ENCODE measurements around the gene TMA7.

Gene TMA7
- long read RNA-seq, transcript TMA7-202 (3 exons, 619 nt) = minor isoform, 8 of 52 reads
- long read RNA-seq, transcript TMA7-201 (4 exons, 561 nt) = major isoform, 40 of 52 reads
- long read RNA-seq, partial matches to known transcripts = 1 of 52 reads
- long read RNA-seq, other reads (novel, unspliced or antisense) = 3 of 52 reads

DNA sequence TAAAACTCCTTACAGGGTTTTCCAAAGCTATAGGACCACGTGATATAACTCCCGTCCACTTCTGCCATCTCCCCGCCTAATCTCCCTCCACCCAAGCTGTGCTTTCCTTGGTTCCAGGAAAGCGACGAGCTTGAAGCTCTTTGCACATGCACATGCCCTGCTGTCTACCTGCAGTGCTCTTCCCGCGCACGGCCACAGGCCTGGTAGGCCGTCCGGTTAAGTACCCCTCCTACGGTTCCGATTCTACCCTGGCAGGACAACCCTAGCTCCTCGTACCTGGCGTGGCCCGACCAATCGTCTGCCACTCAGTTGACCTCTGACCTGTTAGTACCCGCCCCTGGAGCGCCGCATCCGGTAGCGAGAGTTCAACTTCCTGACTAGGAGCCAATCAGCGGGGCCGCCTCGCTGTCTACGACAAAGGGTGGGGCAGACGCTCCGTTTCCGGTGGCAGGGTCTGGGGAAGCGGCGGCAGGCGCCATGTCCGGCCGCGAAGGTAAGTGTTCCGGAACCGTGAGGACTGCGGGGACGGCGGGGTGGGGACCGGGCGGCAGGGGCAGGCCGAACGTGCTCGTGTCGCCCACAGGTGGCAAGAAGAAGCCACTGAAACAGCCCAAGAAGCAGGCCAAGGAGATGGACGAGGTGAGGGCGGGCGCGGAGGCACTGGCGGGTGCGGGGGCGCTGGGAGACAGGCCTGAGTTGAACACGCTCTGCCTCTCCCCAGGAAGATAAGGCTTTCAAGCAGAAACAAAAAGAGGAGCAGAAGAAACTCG, at the start of gene TMA7, which contains the start of gene CCDC51:
Gene TMA7, plus strand, starts transcription at position 438 of the 770 bp plus-strand sequence. Its CDS starts 40 bp downstream, at position 478.
Gene CCDC51, minus strand, starts transcription at position 300 of the 770 bp plus-strand sequence. CDS start 4,991 bp downstream, outside the sequence.
- peak within 1 kb of the TSS; percentile 88 for H3K4me3 ChIP-seq (replicated peaks; ENCODE audit: insufficient read depth, low read length)
- H3K27ac ChIP-seq (replicated peaks) = peak within 1 kb of the TSS; percentile 92
- H3K27me3 ChIP-seq (ENCODE audit: insufficient read depth, poor library complexity, severe bottlenecking) = no peaks in the 10 kb centered on the region
- TF ChIP-seq REST (IDR thresholded peaks at IDR 0.05; ENCODE audit: insufficient replicate concordance, low read depth) (no peak), POLR2AphosphoS5 (IDR thresholded peaks at IDR 0.05; ENCODE audit: low read depth) (peak; percentile 91), GABPA (IDR thresholded peaks at IDR 0.05; ENCODE audit: low read depth) (peak; percentile 94)
- DNase-seq (ENCODE audit: low read depth in 1 of 2, low spot score in 1 of 2) = peak; percentile 99

DNA sequence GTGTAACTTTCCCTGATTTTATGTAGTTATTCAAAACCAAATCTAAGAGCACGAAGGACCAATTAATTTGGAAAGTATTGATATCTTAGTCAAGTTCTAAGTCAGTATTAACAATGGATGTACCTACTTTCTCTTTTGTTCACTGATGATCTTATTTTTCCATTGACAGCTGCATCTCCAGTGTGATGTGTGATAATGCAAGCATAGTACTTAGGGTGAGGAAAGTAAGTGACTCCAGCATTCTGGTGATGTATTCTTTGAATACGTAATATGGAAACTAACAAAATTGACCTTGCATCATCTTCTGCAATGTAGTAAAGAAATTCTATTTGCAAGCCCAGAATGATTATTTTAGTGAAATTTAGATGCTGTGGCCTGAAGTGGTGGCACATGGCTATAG, 45.7 kb upstream of the TMA7 start:
- no peak overlapping the region for H3K4me3 ChIP-seq (replicated peaks; ENCODE audit: insufficient read depth, low read length)
- TF ChIP-seq POLR2AphosphoS5 (IDR thresholded peaks at IDR 0.05; ENCODE audit: low read depth) (no peak), SPI1 (IDR thresholded peaks at IDR 0.05; ENCODE audit: borderline replicate concordance, low read depth) (no peak), GABPA (IDR thresholded peaks at IDR 0.05; ENCODE audit: low read depth) (no peak), REST (IDR thresholded peaks at IDR 0.05; ENCODE audit: insufficient replicate concordance, low read depth) (no peak)
- TF ChIP-seq, protein P1, sequence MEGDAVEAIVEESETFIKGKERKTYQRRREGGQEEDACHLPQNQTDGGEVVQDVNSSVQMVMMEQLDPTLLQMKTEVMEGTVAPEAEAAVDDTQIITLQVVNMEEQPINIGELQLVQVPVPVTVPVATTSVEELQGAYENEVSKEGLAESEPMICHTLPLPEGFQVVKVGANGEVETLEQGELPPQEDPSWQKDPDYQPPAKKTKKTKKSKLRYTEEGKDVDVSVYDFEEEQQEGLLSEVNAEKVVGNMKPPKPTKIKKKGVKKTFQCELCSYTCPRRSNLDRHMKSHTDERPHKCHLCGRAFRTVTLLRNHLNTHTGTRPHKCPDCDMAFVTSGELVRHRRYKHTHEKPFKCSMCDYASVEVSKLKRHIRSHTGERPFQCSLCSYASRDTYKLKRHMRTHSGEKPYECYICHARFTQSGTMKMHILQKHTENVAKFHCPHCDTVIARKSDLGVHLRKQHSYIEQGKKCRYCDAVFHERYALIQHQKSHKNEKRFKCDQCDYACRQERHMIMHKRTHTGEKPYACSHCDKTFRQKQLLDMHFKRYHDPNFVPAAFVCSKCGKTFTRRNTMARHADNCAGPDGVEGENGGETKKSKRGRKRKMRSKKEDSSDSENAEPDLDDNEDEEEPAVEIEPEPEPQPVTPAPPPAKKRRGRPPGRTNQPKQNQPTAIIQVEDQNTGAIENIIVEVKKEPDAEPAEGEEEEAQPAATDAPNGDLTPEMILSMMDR (IDR thresholded peaks at IDR 0.05; ENCODE audit: insufficient read depth, low read length) = no peak
- H3K27me3 ChIP-seq (ENCODE audit: insufficient read depth, poor library complexity, severe bottlenecking) = no peaks in the 10 kb centered on the region
- no peak overlapping the region for H3K27ac ChIP-seq (replicated peaks)
- DNase-seq (ENCODE audit: low read depth in 1 of 2, low spot score in 1 of 2) = no peak

DNA sequence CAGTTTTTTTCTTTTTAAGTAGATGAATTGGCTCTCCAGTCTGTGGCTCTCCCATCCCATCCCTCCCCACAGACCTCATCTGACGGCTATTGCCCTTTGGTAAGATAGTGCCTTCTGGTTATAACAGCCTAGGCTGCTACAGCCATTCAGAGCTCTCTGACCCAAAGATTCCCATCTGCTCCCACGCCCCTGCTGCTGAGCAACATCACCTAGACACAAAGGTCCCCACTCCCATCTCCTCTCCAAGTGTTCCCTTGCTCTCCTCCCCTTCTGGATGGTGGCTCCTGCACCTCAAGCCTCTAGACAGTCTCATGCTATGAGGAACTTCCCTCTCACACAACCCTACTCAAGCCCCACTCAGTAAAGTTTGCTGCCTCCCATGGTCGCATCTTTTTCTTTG, 44.3 kb upstream of the TMA7 start:
- TF ChIP-seq SPI1 (IDR thresholded peaks at IDR 0.05; ENCODE audit: borderline replicate concordance, low read depth) (no peak), POLR2AphosphoS5 (IDR thresholded peaks at IDR 0.05; ENCODE audit: low read depth) (no peak), REST (IDR thresholded peaks at IDR 0.05; ENCODE audit: insufficient replicate concordance, low read depth) (no peak), GABPA (IDR thresholded peaks at IDR 0.05; ENCODE audit: low read depth) (no peak)
- TF ChIP-seq, protein P1 (IDR thresholded peaks at IDR 0.05; ENCODE audit: insufficient read depth, low read length) = no peak
- Histone ChIP-seq H3K27me3 (ENCODE audit: insufficient read depth, poor library complexity, severe bottlenecking) (no peaks in the 10 kb centered on the region), H3K4me3 (replicated peaks; ENCODE audit: insufficient read depth, low read length) (no peak overlapping the region), H3K27ac (replicated peaks) (no peak overlapping the region)
- no peak for DNase-seq (ENCODE audit: low read depth in 1 of 2, low spot score in 1 of 2)

All from HL-60 (cell line).